ENCODE data around the gene GNG5. TPM values are rescaled to one million over a fixed set of nuclear protein-coding genes. Genes with fewer than 3 reads are reported as not detected.

The GNG5 gene
- 6.7 TPM for total RNA-seq

GRCh38 chr1:84506002-84506728 is at the start of gene GNG5, which contains the start of gene SPATA1:
TSS of gene GNG5 (minus strand) at chr1:84506581. CDS start at chr1:84506091, 490 bp downstream.
TSS of gene SPATA1 (plus strand) at chr1:84506386. CDS start at chr1:84516360, 9,974 bp downstream.

GRCh38 chr1:84478876-84479868 is 27.2 kb downstream of the GNG5 start, which contains the start of gene RPF1:
TSS of gene RPF1 (plus strand) at chr1:84479266. CDS start at chr1:84479282, 16 bp downstream.

Other genes starting within 250 kb of the GNG5 start
- gene SAMD13, start 204.9 kb downstream of the GNG5 start, total RNA-seq, result 7.8 TPM
- 0.23 TPM for gene DNASE2B, start 108.1 kb downstream of the GNG5 start, total RNA-seq
- gene RPF1, start 27.3 kb downstream of the GNG5 start, total RNA-seq, result 29.8 TPM
- gene SPATA1, start 195 bp downstream of the GNG5 start, total RNA-seq, result 1.4 TPM
- 3.7 TPM for gene CTBS, start 67.9 kb upstream of the GNG5 start, total RNA-seq
- 27.0 TPM for gene SSX2IP, start 183.9 kb upstream of the GNG5 start, total RNA-seq